Measurements from ENCODE around the gene FBN3.

FBN3 gene

GRCh38 chr19:8089664-8090601, 59.5 kb downstream of the FBN3 start:
- DNase-seq (ENCODE audit: low read depth) = no peak

- DNase-seq (ENCODE audit: low read depth) = no peak
Observed at GRCh38 chr19:8088752-8089663, 60.4 kb downstream of the FBN3 start.

- no peak for DNase-seq (ENCODE audit: low read depth)
Observed at GRCh38 chr19:8087876-8088275, 61.5 kb downstream of the FBN3 start.

- DNase-seq (ENCODE audit: low read depth) = no peak
Observed at GRCh38 chr19:8086849-8087248, 62.5 kb downstream of the FBN3 start.

- no peak for DNase-seq (ENCODE audit: low read depth)
Observed at GRCh38 chr19:8085598-8086408, 63.6 kb downstream of the FBN3 start.

- no peak for DNase-seq (ENCODE audit: low read depth)
Observed at GRCh38 chr19:8084152-8084551, 65.2 kb downstream of the FBN3 start.

GRCh38 chr19:8083141-8083540, 66.3 kb downstream of the FBN3 start:
- DNase-seq (ENCODE audit: low read depth) = no peak

- DNase-seq (ENCODE audit: low read depth) = no peak
Observed at GRCh38 chr19:8081569-8082550, 67.5 kb downstream of the FBN3 start.

GRCh38 chr19:8080832-8081231, 68.6 kb downstream of the FBN3 start:
- DNase-seq (ENCODE audit: low read depth) = no peak

GRCh38 chr19:8079988-8080387, 69.4 kb downstream of the FBN3 start:
- no peak for DNase-seq (ENCODE audit: low read depth)

GRCh38 chr19:8075158-8076074, 74.0 kb downstream of the FBN3 start:
- no peak for DNase-seq (ENCODE audit: low read depth)

- DNase-seq (ENCODE audit: low read depth) = no peak
Observed at GRCh38 chr19:8074501-8074900, 74.9 kb downstream of the FBN3 start.

GRCh38 chr19:8071912-8072311, 77.5 kb downstream of the FBN3 start:
- DNase-seq (ENCODE audit: low read depth) = no peak

- no peak for DNase-seq (ENCODE audit: low read depth)
Observed at GRCh38 chr19:8069096-8069973, 80.1 kb downstream of the FBN3 start.

- no peak for DNase-seq (ENCODE audit: low read depth)
Observed at GRCh38 chr19:8065875-8066261, 83.5 kb downstream of the FBN3 start.

- no peak for DNase-seq (ENCODE audit: low read depth)
Observed at GRCh38 chr19:8064911-8065874, 84.2 kb downstream of the FBN3 start.

GRCh38 chr19:8057545-8058270, 91.7 kb downstream of the FBN3 start:
- no peak for DNase-seq (ENCODE audit: low read depth)
